Mesenchymal stem cell (in vitro differentiated cells and primary cell): ENCODE data around the gene LMTK2.

Experiments
- DNase-seq: peaks from one replicate; pipeline ENCODE4 v3.0.0-alpha.2; 2013
- H2AFZ ChIP-seq: one replicate; pipeline ENCODE4 v1.6.1; 2013; ENCODE audit warnings: low read depth, mild to moderate bottlenecking, control low read depth, inconsistent platforms, low read length, moderate library complexity
- H2AK5ac ChIP-seq: 2 replicates; pipeline ENCODE4 v1.6.1; 2013; ENCODE audit warnings: low read length, moderate library complexity, mild to moderate bottlenecking, inconsistent platforms; ENCODE audit not compliant: severe bottlenecking
- H2BK120ac ChIP-seq: one replicate; pipeline ENCODE4 v1.6.1; 2013; ENCODE audit warnings: low read depth, mild to moderate bottlenecking, inconsistent platforms, low read length, moderate library complexity
- H2BK12ac ChIP-seq, 2 experiments: one replicate each; pipeline ENCODE4 v1.6.1; 2013; ENCODE audit warnings: inconsistent platforms in 2 of 2, low read length in 2 of 2, mild to moderate bottlenecking in 2 of 2, moderate library complexity in 2 of 2, control low read depth in 1 of 2
- H2BK15ac ChIP-seq: one replicate; pipeline ENCODE4 v1.6.1; 2013; ENCODE audit warnings: mild to moderate bottlenecking, low read depth, inconsistent platforms; ENCODE audit not compliant: poor library complexity, severe bottlenecking
- H2BK5ac ChIP-seq: 2 replicates; pipeline ENCODE4 v1.6.1; 2013; ENCODE audit warnings: low read depth, mild to moderate bottlenecking, low read length, control low read depth, inconsistent platforms; ENCODE audit not compliant: poor library complexity, severe bottlenecking
- H3K14ac ChIP-seq, 2 experiments: one replicate each; pipeline ENCODE4 v1.6.1; 2013; ENCODE audit warnings: inconsistent platforms in 2 of 2, low read length in 2 of 2, control low read depth in 1 of 2, mild to moderate bottlenecking in 1 of 2, moderate library complexity in 1 of 2
- H3K18ac ChIP-seq, 2 experiments: one replicate each; pipeline ENCODE4 v1.6.1; 2013; ENCODE audit warnings: inconsistent platforms in 2 of 2, low read length in 2 of 2, control low read depth in 1 of 2, low read depth in 1 of 2, mild to moderate bottlenecking in 1 of 2
- H3K23ac ChIP-seq, 2 experiments: one replicate each; pipeline ENCODE4 v1.6.1; 2013; ENCODE audit warnings: inconsistent platforms in 2 of 2, low read length in 2 of 2, mild to moderate bottlenecking in 2 of 2, moderate library complexity in 2 of 2, control low read depth in 1 of 2
- H3K27ac ChIP-seq: 2 replicates; pipeline ENCODE4 v1.5.1; 2013; ENCODE audit warnings: mild to moderate bottlenecking, moderate library complexity, low read length, control low read depth, inconsistent platforms; ENCODE audit not compliant: poor library complexity, severe bottlenecking
- H3K27me3 ChIP-seq, 2 experiments: 2 replicates each; pipeline versions ENCODE4 v1.6.1 to v1.7.0; 2013; ENCODE audit warnings: low read length in 2 of 2, mild to moderate bottlenecking in 2 of 2, moderate library complexity in 2 of 2, control low read depth in 1 of 2, inconsistent platforms in 1 of 2; ENCODE audit not compliant: control insufficient read depth in 1 of 2, insufficient read depth in 1 of 2
- H3K36me3 ChIP-seq, 2 experiments: 2 replicates each; pipeline versions ENCODE4 v1.6.1 to v1.7.0; 2013; ENCODE audit warnings: low read length in 2 of 2, control low read depth in 1 of 2, inconsistent platforms in 1 of 2, low read depth in 1 of 2, mild to moderate bottlenecking in 1 of 2; ENCODE audit not compliant: insufficient read depth in 2 of 2, control insufficient read depth in 1 of 2
- H3K4ac ChIP-seq, 2 experiments: one replicate each; pipeline ENCODE4 v1.6.1; 2013; ENCODE audit warnings: inconsistent platforms in 2 of 2, low read length in 2 of 2, mild to moderate bottlenecking in 2 of 2, moderate library complexity in 2 of 2, control low read depth in 1 of 2, low read depth in 1 of 2
- H3K4me1 ChIP-seq: 2 replicates; pipeline ENCODE4 v1.6.1; 2013; ENCODE audit warnings: low read depth, low read length, control low read depth; ENCODE audit not compliant: control insufficient read depth, insufficient read depth
- H3K4me2 ChIP-seq: 2 replicates; pipeline ENCODE4 v1.6.1; 2013; ENCODE audit warnings: low read length, mild to moderate bottlenecking, inconsistent platforms; ENCODE audit not compliant: poor library complexity, severe bottlenecking
- H3K4me3 ChIP-seq, 2 experiments: 2 replicates each; pipeline versions ENCODE4 v1.5.1 to v1.7.0; 2013; ENCODE audit warnings: low read length in 2 of 2, mild to moderate bottlenecking in 2 of 2, control low read depth in 1 of 2, low read depth in 1 of 2; ENCODE audit not compliant: insufficient read depth in 1 of 2
- H3K79me1 ChIP-seq: replicated peaks from 2 replicates; pipeline ENCODE4 v1.6.1; 2013; ENCODE audit warnings: mild to moderate bottlenecking, control low read depth, low read length, inconsistent platforms; ENCODE audit not compliant: poor library complexity, severe bottlenecking
- H3K9ac ChIP-seq: 2 replicates; pipeline ENCODE4 v1.7.0; 2013; ENCODE audit warnings: mild to moderate bottlenecking, low read length, moderate library complexity
- H3K9me3 ChIP-seq: 2 replicates; pipeline ENCODE4 v1.7.0; 2013; ENCODE audit warnings: mild to moderate bottlenecking, low read length; ENCODE audit not compliant: control insufficient read depth
- H4K8ac ChIP-seq: one replicate; pipeline ENCODE4 v1.6.1; 2013; ENCODE audit warnings: inconsistent platforms, mild to moderate bottlenecking, low read length, moderate library complexity
- H4K91ac ChIP-seq: one replicate; pipeline ENCODE4 v1.6.1; 2013; ENCODE audit warnings: mild to moderate bottlenecking, low read length, inconsistent platforms
- WGBS: methylation state at CpG from one replicate; pipeline ENCODE4 v1.1.7; 2013; ENCODE audit warnings: mixed read lengths; 5-methylcytosine and 5-hydroxymethylcytosine counted together

LMTK2 gene

DNA sequence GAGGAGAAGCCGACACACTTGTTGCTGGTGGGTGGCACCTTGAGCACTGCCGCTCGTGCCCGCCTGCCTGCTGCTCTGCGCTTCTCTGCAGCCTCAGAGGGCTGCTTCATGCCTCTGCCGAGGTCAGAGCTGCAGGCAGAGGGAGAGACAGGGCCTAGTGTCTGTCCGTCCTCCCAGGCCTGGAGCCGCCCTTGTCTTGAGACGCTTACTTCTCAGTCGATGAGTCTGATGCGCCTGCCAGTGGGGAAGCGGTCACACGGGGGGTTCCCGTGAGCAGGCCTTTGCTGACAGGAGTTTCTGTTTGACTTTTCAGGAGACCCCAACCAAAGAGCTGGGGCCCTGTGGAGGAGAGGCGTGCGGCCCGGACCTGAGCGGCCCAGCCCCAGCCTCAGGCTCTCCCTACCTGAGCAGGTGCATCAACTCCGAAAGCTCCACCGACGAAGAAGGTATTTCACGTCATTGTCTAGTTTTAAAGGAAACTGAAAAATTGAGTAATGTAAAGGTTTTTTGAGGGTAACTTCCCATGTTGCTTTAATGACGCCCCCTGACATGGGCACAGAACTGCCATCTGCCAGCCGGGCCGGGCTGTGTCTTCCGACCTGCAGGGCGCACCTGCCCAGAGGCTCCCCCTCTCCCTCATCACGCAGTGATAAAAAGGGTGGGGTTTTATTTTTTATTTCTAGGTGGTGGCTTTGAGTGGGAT lies 96.8 kb downstream of the LMTK2 start:
- Histone ChIP-seq H2AK5ac (no peak overlapping the region), H3K4me2 (no peak overlapping the region), H3K4ac (no peak overlapping the region), H4K91ac (no peak overlapping the region), H3K79me1 (peaks cover 33% of the 10 kb centered on the region), H3K23ac (no peak overlapping the region), H3K14ac (no peak overlapping the region), H3K9me3 (no peaks in the 10 kb centered on the region), H3K27ac (no peak overlapping the region), H3K9ac (no peak overlapping the region), H3K27me3 (no peaks in the 10 kb centered on the region), H3K4me3 (no peak overlapping the region), H2BK12ac (no peak overlapping the region), H3K18ac (no peak overlapping the region), H4K8ac (no peak overlapping the region), H2BK120ac (no peak overlapping the region), H3K36me3 (peaks cover 27 to 39% of the 10 kb centered on the region in 2 experiments), H2AFZ (no peak overlapping the region), H2BK15ac (no peak overlapping the region), H3K4me1 (peaks cover 6% of the 10 kb centered on the region), H2BK5ac (no peak overlapping the region)
- 98% methylated on average over 23 of the region's 28 CpGs for WGBS
- no peak for DNase-seq

DNA sequence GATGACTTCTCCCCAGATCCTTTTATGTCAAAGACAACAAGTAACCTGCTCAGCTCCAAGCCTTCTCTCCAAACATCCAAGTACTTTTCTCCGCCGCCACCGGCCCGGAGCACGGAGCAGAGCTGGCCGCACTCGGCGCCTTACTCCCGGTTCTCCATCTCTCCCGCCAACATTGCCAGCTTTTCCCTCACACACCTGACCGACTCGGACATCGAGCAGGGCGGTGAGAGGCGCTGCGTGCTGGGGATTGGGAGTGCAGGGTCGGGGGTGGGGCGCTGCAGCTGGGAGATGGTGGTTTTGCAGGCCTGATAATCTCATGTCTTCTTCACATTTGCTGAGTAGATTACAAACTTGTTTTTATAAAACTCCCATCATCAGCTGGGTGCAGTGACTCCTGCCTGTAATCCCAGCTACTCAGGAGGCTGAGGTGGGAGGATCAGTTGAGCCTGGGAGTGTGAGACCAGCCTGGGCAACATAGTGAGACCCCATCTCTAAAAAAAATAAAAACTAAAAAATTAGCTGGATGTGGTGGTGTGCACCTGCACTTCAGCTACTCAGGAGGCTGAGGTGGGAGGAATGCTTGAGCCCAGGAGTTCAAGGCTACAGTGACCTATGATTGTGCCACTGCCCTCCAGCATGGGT lies 97.4 kb downstream of the LMTK2 start:
- no peak overlapping the region for H3K18ac ChIP-seq
- H3K9me3 ChIP-seq, result no peaks in the 10 kb centered on the region
- no peak overlapping the region for H2BK15ac ChIP-seq
- DNase-seq, result no peak
- H2BK120ac ChIP-seq, result no peak overlapping the region
- H3K9ac ChIP-seq, result no peak overlapping the region
- no peaks in the 10 kb centered on the region for H3K27me3 ChIP-seq
- over 99% methylated on average over 14 of the region's 18 CpGs for WGBS
- H3K14ac ChIP-seq, result no peak overlapping the region
- H3K4ac ChIP-seq, result no peak overlapping the region
- no peak overlapping the region for H3K4me2 ChIP-seq
- no peak overlapping the region for H3K27ac ChIP-seq
- no peak overlapping the region for H2BK12ac ChIP-seq
- H2AFZ ChIP-seq, result no peak overlapping the region
- no peak overlapping the region for H2BK5ac ChIP-seq
- H3K79me1 ChIP-seq, result peaks cover 33% of the 10 kb centered on the region
- no peak overlapping the region for H2AK5ac ChIP-seq
- H3K4me1 ChIP-seq, result peaks cover 6% of the 10 kb centered on the region
- H3K4me3 ChIP-seq, result no peak overlapping the region
- no peak overlapping the region for H3K23ac ChIP-seq
- H3K36me3 ChIP-seq, result peaks cover 27 to 39% of the 10 kb centered on the region in 2 experiments
- no peak overlapping the region for H4K91ac ChIP-seq
- no peak overlapping the region for H4K8ac ChIP-seq

DNA sequence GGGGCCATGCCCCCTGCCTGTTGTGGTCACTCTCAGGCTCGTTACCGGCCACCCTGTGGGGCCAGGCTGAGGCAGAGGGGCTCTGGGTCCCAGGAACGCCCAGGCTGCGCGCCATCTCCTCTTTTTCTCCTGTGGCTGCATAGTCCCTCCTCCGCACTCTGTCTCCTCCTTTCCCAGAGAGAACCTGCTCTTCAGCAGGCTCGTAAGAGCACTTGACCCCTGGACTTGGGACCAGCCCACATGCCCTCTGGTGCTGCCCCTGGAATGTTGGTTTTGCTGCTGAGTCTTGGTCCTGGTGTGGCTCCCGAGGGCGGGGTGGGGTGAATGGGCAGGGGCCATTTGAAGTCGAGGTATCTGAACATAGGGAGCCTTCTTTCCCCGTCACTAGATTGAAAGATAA lies 98.0 kb downstream of the LMTK2 start:
- Histone ChIP-seq H2BK12ac (no peak overlapping the region), H3K9me3 (no peaks in the 10 kb centered on the region), H3K23ac (no peak overlapping the region), H2AFZ (no peak overlapping the region), H4K8ac (no peak overlapping the region), H3K18ac (no peak overlapping the region), H2AK5ac (no peak overlapping the region), H2BK15ac (no peak overlapping the region), H3K4me3 (no peak overlapping the region), H3K9ac (no peak overlapping the region), H2BK5ac (no peak overlapping the region), H3K4me1 (peaks cover 4% of the 10 kb centered on the region), H4K91ac (no peak overlapping the region), H3K27ac (no peak overlapping the region), H2BK120ac (no peak overlapping the region), H3K79me1 (peaks cover 33% of the 10 kb centered on the region), H3K4me2 (no peak overlapping the region), H3K27me3 (no peaks in the 10 kb centered on the region), H3K14ac (no peak overlapping the region), H3K4ac (no peak overlapping the region), H3K36me3 (peaks cover 27 to 39% of the 10 kb centered on the region in 2 experiments)
- WGBS, result 91% methylated on average over 9 of the region's 11 CpGs
- DNase-seq, result no peak

DNA sequence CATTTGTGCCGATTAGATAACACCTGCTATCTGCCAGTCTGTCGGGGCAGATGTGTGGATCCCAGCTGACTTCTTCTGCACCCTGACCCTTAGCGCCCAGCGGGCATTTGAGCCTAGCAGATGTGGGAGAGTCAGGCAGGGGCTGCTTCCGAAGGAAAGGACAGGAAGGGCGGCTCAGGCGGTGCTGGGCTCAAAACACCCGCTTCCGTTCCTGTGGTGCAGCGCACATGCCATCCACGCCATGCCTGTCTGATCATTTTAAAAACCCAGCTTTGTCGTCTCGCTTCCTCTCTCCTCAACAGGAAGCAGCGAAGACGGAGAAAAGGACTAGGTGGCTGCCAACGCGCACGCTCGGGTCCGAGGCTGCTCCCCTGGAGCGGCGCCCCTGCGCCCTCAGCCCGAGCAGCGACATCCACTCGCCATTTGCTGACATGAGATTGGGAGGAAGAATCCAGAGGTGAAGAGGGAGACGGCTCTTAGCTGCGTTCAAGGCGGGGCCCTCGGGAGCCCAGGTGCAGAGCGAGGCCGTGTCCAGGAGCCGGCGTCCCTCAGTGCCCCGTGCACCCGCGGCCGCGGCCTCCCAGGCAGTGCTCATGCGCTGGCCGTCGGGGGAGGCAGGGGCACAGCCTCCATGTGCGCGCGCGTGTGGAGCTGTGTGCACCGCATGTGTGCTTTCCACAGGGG lies 98.6 kb downstream of the LMTK2 start:
- no peak overlapping the region for H4K8ac ChIP-seq
- H2BK12ac ChIP-seq, result no peak overlapping the region
- peaks cover 27 to 39% of the 10 kb centered on the region in 2 experiments for H3K36me3 ChIP-seq
- H2AFZ ChIP-seq, result peak overlapping the region; percentile 47
- no peak overlapping the region for H2BK5ac ChIP-seq
- no peaks in the 10 kb centered on the region for H3K27me3 ChIP-seq
- H3K9me3 ChIP-seq, result no peaks in the 10 kb centered on the region
- H2BK15ac ChIP-seq, result no peak overlapping the region
- no peak overlapping the region for H3K23ac ChIP-seq
- peak overlapping the region; percentile 18 for H4K91ac ChIP-seq
- H3K4ac ChIP-seq, result no peak overlapping the region
- no peak overlapping the region for H3K4me2 ChIP-seq
- 97% methylated on average over 47 of the region's 47 CpGs for WGBS
- H3K79me1 ChIP-seq, result peaks cover 32% of the 10 kb centered on the region
- peak overlapping the region in 1 of 2 experiments; percentile 33 for H3K14ac ChIP-seq
- no peak overlapping the region for H3K18ac ChIP-seq
- no peak overlapping the region for H3K9ac ChIP-seq
- H3K27ac ChIP-seq, result no peak overlapping the region
- no peak overlapping the region for H3K4me3 ChIP-seq
- DNase-seq, result no peak
- H3K4me1 ChIP-seq, result peaks cover 7% of the 10 kb centered on the region
- H2AK5ac ChIP-seq, result no peak overlapping the region
- H2BK120ac ChIP-seq, result no peak overlapping the region
